HG02759 (cell line): ENCODE measurements around the gene LAMB3.
A peak's percentile ranks its signal among the peaks of the same experiment; 100 is the strongest.

Source experiments
- ATAC-seq: cut with Tn5 transposase; IDR thresholded peaks from one replicate; pipeline ENCODE4 v1.9.1; 2021; ENCODE audit warnings: mild to moderate bottlenecking, moderate library complexity; ENCODE audit not compliant: unreplicated experiment

LAMB3 gene

GRCh38 chr1:209618756-209619420 is 33.3 kb downstream of the LAMB3 start:
- no peak for ATAC-seq

- ATAC-seq, result no peak
These were observed 33.9 kb downstream of the LAMB3 start for GRCh38 chr1:209618291-209618690.

- ATAC-seq, result no peak
These were observed 34.5 kb downstream of the LAMB3 start for GRCh38 chr1:209617755-209618154.

- ATAC-seq, result no peak
These were observed 35.1 kb downstream of the LAMB3 start for GRCh38 chr1:209617047-209617673.

GRCh38 chr1:209616366-209617046 is 35.7 kb downstream of the LAMB3 start:
- no peak for ATAC-seq

- no peak for ATAC-seq
These were observed 37.3 kb downstream of the LAMB3 start for GRCh38 chr1:209614906-209615305.

GRCh38 chr1:209614151-209614420 is 38.1 kb downstream of the LAMB3 start:
- no peak for ATAC-seq

- ATAC-seq, result no peak
These were observed 38.6 kb downstream of the LAMB3 start for GRCh38 chr1:209613400-209614150.

- no peak for ATAC-seq
These were observed 39.4 kb downstream of the LAMB3 start for GRCh38 chr1:209612646-209613399.

GRCh38 chr1:209611771-209612570 is 40.3 kb downstream of the LAMB3 start:
- no peak for ATAC-seq

- ATAC-seq, result no peak
These were observed 41.7 kb downstream of the LAMB3 start for GRCh38 chr1:209610631-209610905.

GRCh38 chr1:209609791-209610630 is 42.2 kb downstream of the LAMB3 start:
- no peak for ATAC-seq

- no peak for ATAC-seq
These were observed 43.0 kb downstream of the LAMB3 start for GRCh38 chr1:209609041-209609790.

- ATAC-seq, result peak; percentile 25
These were observed 44.4 kb downstream of the LAMB3 start for GRCh38 chr1:209607795-209608178.

- ATAC-seq, result peak; percentile 93
These were observed 45.0 kb downstream of the LAMB3 start for GRCh38 chr1:209607102-209607794.

GRCh38 chr1:209603877-209604276 is 48.3 kb downstream of the LAMB3 start:
- ATAC-seq, result no peak

- ATAC-seq, result peak; percentile 67
These were observed 50.2 kb downstream of the LAMB3 start for GRCh38 chr1:209601809-209602657.
